ENCODE data around the gene BTD. TPM values are rescaled to one million over a fixed set of nuclear protein-coding genes. Genes with fewer than 3 reads are reported as not detected.

The BTD gene
- total RNA-seq, 4 donors from 2014 or later, result 46.8 to 74.9 (median 56.5) TPM

- WGBS, 2 donors, result 92% methylated on average over 12 of the region's 12 CpGs
- H3K4me1 ChIP-seq, result peaks cover 29 to 45% of the 10 kb centered on the region in 2 donors
- TF ChIP-seq CTCF (IDR thresholded peaks at IDR 0.05) (no peak), POLR2A (IDR thresholded peaks at IDR 0.05) (no peak)
- no peaks in the 10 kb centered on the region for H3K27me3 ChIP-seq
- H3K4me3 ChIP-seq (replicated peaks in 1 of 3), result no peak overlapping the region
- intact Hi-C loops (cut with DNase I), result loop anchor here (10.0 kb wide), 1 partner anchor 613 kb away; no protein-coding TSS in a partner anchor
- no peak for DNase-seq
- H3K27ac ChIP-seq, result no peak overlapping the region
- no peaks in the 10 kb centered on the region for H3K9me3 ChIP-seq
- no peaks in the 10 kb centered on the region for H3K36me3 ChIP-seq
Observed at GRCh38 chr3:15631426-15632211, 30.1 kb downstream of the BTD start.

DNA sequence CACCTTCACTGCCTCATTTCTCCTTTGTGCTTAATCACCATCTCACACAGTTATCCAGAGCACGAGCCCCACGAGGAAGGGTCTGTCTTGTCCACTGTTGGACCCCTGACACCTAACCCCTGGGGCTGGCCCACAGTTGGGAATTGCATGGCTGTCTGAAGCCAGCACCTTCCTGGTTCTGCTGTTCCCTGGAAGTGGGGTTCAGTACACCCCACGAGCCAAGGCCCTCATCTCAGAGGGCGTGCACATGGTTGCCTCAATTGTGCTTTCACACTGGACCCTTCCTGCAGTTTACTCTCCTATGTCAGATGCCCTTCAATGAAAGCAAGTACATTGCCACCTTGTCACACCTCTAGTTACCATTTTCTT, 30.7 kb downstream of the BTD start:
- no peaks in the 10 kb centered on the region for H3K36me3 ChIP-seq
- peaks cover 29 to 49% of the 10 kb centered on the region in 2 donors for H3K4me1 ChIP-seq
- H3K4me3 ChIP-seq (replicated peaks in 1 of 3), result no peak overlapping the region
- H3K27me3 ChIP-seq, result no peaks in the 10 kb centered on the region
- 94 to 100% methylated on average over 4 of the region's 4 CpGs for WGBS, 2 donors
- H3K9me3 ChIP-seq, result no peaks in the 10 kb centered on the region
- TF ChIP-seq POLR2A (IDR thresholded peaks at IDR 0.05), result no peak
- TF ChIP-seq CTCF (IDR thresholded peaks at IDR 0.05), result no peak
- intact Hi-C loops (cut with DNase I), result loop anchor here (10.0 kb wide), 1 partner anchor 613 kb away; no protein-coding TSS in a partner anchor
- DNase-seq, result no peak
- H3K27ac ChIP-seq, result no peak overlapping the region

- H3K36me3 ChIP-seq, result no peaks in the 10 kb centered on the region
- peaks cover 29 to 54% of the 10 kb centered on the region in 2 donors for H3K4me1 ChIP-seq
- no peaks in the 10 kb centered on the region for H3K27me3 ChIP-seq
- TF ChIP-seq POLR2A (IDR thresholded peaks at IDR 0.05) (no peak), CTCF (IDR thresholded peaks at IDR 0.05) (no peak)
- H3K4me3 ChIP-seq (replicated peaks in 1 of 3), result no peak overlapping the region
- no peaks in the 10 kb centered on the region for H3K9me3 ChIP-seq
- DNase-seq, result no peak
- intact Hi-C loops (cut with DNase I), result loop anchor here (10.0 kb wide), 1 partner anchor 612 kb away; no protein-coding TSS in a partner anchor
- H3K27ac ChIP-seq, result peak overlapping the region; percentile 1 to 58 (median 34)
- WGBS, 2 donors, result 63 to 65% methylated on average over 5 of the region's 5 CpGs
Observed at GRCh38 chr3:15633159-15633558, 31.6 kb downstream of the BTD start.

GRCh38 chr3:15633766-15634598, 32.4 kb downstream of the BTD start:
- peak; percentile 47 to 61 for DNase-seq
- peaks cover 29 to 54% of the 10 kb centered on the region in 2 donors for H3K4me1 ChIP-seq
- no peak overlapping the region for H3K4me3 ChIP-seq (replicated peaks in 1 of 3)
- 25 to 34% methylated on average over 4 of the region's 4 CpGs for whole genome bisulfite sequencing, 2 donors
- no peaks in the 10 kb centered on the region for H3K9me3 ChIP-seq
- no peaks in the 10 kb centered on the region for H3K36me3 ChIP-seq
- intact Hi-C loops (cut with DNase I), result loop anchor here (10.0 kb wide), 1 partner anchor 611 kb away; no protein-coding TSS in a partner anchor
- TF ChIP-seq POLR2A (IDR thresholded peaks at IDR 0.05) (no peak), CTCF (IDR thresholded peaks at IDR 0.05) (no peak)
- peak overlapping the region; percentile 2 to 58 (median 34) for H3K27ac ChIP-seq
- H3K27me3 ChIP-seq, result no peaks in the 10 kb centered on the region

All from thyroid gland (tissue), 4 donors.